Suppressor macrophage treated with lipopolysaccharide for 4 hours (primary cell): ENCODE data around the gene HSBP1L1.

Experiments used
- DNase-seq: peaks from one replicate; pipeline ENCODE4 v3.0.0-alpha.2; 2020

The HSBP1L1 gene

GRCh38 chr18:79961527-79962291 is 2.7 kb upstream of the HSBP1L1 start:
- DNase-seq: no peak

DNA sequence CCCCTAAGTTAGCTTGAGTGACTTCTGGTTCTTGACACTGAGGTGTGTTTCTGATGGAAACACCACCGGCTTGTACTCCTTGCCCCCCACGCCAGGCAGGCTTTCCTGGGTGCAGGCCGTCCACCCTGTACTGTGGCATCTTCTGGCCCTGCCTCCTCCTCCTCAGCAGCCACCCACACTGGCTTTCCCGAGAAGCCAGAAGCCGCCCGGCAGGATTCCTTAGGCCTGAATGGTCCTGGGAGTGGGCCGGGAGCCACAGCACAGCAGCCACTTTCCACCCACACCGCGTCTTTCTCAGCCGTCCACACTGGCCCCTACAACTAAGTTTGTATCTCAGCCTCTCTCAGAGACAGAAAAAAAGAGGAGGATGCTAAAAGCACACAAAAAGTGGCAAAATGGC is 2.1 kb upstream of the HSBP1L1 start:
- DNase-seq: no peak

GRCh38 chr18:79962835-79963657 is 1.4 kb upstream of the HSBP1L1 start:
- DNase-seq: no peak

- DNase-seq: no peak
Observed at GRCh38 chr18:79963658-79964329, 649 bp upstream of the HSBP1L1 start.

GRCh38 chr18:79965119-79965902 is 868 bp downstream of the HSBP1L1 start:
- peak; percentile 22 for DNase-seq

DNA sequence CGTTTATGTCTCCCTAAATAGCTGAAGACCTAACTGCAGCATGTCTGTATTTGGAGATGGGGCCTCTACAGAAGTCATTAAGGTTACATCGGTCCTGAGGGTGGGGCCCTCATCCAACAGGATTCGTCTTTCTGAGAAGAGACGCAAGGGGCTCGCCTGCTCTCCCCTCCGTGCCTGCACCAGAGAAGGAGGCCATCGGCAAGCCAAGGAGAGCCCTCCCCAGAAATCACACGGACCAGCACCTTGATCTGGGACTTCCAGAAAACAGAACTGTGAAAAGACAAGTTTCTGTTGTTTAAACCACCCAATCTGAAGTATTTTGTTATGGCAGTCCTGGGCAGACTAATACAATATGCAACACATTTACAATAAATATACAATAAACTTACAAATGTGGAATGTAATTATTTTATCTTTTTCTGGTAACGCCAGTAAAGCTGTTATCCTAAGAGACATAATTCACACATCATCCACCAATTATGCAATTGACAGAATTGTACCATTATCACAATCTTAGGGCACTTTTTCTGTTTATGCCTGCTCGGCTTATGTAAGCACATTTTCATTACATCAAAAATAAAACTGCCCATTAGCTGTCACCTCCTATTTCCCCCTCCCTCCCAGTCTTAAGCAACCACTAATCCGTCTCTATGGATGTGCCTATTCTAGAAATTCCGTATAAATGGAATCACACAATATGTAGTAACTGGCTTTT is 6.1 kb downstream of the HSBP1L1 start:
- DNase-seq: no peak

DNA sequence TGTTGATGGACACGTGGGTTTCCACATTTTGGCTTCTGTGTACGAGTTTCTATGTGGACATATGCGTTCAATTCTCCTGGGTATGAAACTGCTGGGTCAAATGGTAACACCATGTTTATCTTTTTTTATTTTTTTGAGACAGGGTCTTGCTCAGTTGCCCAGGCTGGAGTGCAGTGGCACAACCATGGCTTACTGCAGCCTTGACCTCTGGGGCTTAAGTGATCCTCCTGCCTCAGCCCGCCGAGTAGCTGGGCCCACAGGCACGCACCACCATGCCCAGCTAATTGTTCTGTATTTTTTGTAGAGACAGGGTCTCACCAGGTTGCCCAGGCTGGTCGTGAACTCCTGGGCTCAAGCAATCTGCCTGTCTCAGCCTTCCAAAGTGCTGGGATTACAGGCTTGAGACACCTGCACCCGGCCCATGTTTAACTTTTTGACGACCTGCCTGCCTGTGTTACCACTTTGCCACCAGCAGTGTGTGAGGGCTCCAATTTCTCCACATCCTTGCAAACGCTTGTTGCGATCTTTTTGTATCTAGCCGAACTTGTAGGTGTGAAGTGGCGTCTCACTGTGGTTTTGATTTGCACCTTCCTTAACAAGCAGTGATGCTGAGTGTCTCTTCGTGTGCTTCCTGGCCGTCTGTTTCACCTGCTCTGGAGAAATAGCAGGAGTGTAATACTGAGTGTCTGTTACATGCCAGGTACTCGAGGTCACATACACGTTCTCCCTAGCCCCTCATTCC is 6.9 kb downstream of the HSBP1L1 start:
- no peak for DNase-seq

GRCh38 chr18:79971986-79972385 is 7.5 kb downstream of the HSBP1L1 start:
- DNase-seq: no peak

DNA sequence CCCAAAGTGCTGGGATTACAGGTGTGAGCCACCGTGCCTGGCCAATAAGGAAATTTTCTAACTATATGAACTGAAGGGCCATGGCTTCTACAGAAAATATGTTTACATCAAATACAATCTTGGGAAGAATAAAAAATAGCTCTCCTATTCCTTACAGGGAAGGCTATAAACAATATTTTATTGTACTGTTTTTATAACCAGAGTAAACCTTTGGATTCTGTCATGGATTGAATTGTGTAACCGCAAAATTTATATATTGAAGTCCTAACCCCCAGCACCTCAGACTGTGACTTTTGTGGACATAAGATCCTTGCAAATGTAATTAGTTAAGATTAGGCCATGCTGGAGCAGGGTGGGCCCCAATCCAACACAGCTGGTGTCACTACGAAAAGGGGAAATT is 8.3 kb downstream of the HSBP1L1 start:
- no peak for DNase-seq

- DNase-seq: no peak
Observed at GRCh38 chr18:79973517-79973916, 9.1 kb downstream of the HSBP1L1 start.

- no peak for DNase-seq
Observed at GRCh38 chr18:79974025-79974654, 9.7 kb downstream of the HSBP1L1 start.

DNA sequence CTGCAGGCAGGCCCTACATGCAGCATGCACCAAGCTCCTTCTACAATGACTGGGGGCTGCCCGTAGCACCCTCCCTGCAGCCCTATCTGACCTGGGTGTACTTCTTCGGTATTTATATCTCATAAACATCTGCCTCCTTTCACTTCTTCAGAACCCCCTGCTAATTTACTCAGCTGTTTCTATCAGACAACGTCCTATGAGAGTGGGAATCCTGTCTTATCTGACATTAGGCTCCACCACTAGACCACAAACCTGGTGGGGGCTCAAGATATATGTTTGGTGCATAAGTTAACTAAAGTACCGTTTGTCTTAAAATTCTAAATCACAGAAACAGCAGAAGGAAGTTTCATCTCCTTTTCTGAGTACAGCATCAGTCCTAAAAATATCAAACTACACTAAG is 10.6 kb downstream of the HSBP1L1 start:
- no peak for DNase-seq

DNA sequence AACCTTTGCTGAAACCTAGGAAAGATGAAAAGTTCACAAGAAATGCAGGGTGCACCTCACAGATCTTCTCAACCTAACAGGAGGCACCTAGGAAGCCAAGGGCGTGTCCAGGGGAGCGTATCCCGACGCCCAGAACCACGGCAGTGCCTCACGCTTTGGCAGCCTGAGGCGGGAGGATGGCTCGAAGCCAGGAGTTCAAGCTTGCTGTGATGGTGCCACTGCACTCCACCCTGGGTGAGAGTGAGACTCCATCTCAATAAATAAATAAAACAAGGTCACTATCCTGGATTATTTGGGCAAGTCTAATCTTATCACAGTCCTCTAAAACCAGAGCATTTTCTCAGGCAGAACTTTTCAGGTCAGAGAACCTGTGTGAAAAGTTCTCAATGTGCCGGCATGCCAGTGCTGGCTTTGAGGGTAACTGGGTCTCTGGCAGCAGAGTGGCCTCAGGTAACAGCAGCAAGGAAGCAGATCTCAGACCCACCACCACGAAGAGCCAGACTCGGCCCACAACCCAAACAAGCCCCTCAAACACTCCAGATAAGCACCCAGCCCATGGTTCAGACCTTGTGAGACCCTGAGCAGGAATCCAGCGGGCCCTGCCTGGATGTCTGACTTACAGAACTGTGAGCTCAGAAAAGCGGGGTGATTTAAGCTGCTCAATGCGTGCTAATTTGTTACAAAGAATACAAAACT is 11.7 kb downstream of the HSBP1L1 start:
- no peak for DNase-seq

DNA sequence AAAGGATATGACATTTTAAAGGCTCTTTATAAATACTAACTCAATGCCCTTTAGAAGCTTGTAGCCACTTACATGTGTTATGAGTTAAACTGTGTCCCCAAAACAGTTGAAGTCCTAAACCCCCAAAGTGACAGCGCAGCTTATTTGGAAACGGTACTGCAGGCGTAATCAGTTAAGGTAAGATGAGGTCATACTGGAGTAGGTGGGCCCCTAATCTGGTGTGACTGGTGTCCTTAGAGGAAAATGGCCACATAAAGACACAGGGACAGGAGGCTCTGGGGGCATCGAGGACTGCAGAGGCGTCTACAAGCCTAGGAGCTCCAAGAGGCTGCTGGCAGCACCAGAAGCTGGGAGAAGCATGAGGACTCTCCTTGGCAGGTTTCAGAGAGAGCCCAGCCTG is 15.4 kb downstream of the HSBP1L1 start:
- DNase-seq: no peak

DNA sequence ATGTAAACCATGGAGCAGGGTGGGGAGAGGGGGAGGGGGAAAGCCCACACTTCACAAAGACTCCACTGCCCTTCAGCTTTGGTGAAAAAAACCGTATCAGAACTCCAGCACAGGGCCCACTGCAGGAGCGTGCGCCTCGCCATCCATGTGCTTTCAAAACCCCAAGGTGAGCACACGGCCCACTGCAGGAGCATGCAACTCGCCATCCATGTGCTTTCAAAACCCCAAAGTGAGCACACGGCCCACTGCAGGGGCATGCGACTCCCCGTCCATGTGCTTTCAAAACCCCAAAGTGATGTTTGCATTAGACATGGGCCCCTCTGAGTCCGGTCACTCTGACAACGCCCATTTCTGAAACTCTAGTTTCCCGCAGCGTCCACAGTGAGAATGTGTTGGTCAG is 16.1 kb downstream of the HSBP1L1 start:
- no peak for DNase-seq

GRCh38 chr18:79982736-79983135 is 18.3 kb downstream of the HSBP1L1 start:
- DNase-seq: peak; percentile 59

- no peak for DNase-seq
Observed at GRCh38 chr18:79983253-79983652, 18.8 kb downstream of the HSBP1L1 start.

DNA sequence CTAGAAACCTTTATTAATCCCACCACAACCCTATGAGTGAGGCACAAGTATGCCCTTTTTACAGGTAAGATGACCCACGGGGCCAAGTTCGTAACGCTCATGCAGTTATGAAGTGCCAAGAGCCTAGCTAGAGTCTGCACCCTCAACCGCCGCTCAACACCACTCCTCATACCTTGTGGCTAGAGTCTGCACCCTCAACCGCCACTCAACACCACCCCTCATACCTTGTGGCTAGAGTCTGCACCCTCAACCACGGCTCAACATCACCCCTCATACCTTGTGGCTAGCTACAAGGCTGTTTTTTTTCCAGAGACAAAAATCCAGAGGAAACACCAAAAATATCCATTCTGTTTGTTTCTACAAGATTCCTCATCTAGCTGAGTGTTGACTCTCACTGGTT is 19.4 kb downstream of the HSBP1L1 start:
- no peak for DNase-seq

GRCh38 chr18:79985172-79985571 is 20.7 kb downstream of the HSBP1L1 start:
- DNase-seq: no peak

GRCh38 chr18:79986726-79987125 is 22.3 kb downstream of the HSBP1L1 start:
- DNase-seq: no peak
